Colon (tissue), 2 donors: ENCODE data around the gene OR4F15.
A peak's percentile ranks its signal among the peaks of the same experiment; 100 is the strongest.
"Not testable (repeated sequence)": the region's sequence is repeated elsewhere in the genome, so short reads cannot be mapped to it uniquely, and the experiment has no call there.

Experiments
- FAIRE-seq: peaks from 2 replicates; lab custom pipeline; 2012; peaks lifted over from hg19 to GRCh38; lab: Jason Lieb, UNC
- donor health status: control.
- donor health status: control.

Gene OR4F15, protein sequence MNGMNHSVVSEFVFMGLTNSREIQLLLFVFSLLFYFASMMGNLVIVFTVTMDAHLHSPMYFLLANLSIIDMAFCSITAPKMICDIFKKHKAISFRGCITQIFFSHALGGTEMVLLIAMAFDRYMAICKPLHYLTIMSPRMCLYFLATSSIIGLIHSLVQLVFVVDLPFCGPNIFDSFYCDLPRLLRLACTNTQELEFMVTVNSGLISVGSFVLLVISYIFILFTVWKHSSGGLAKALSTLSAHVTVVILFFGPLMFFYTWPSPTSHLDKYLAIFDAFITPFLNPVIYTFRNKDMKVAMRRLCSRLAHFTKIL

DNA sequence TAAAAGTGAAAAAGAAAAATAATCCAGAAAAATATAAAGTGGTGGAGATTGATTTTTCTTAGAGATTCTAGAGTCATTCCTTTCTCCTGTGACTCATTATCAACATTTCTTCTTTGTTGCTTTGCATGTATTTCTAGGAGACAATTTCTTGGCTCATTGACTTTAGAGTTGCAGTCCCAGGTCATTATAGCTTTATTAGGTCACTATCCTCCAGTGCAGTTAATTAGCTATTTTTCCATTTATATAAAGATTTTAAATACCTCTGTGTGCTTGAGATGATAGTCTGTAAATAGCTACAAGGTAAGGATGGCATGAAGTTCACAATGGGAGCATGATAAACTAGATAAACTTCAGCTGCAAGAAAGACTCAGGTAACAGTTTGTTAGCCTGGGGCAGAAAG is at the start of gene OR4F15:
OR4F15 (plus strand) TSS at position 301 of the 400 bp plus-strand sequence. CDS start 5,985 bp downstream, outside the sequence.
- no peak for FAIRE-seq

DNA sequence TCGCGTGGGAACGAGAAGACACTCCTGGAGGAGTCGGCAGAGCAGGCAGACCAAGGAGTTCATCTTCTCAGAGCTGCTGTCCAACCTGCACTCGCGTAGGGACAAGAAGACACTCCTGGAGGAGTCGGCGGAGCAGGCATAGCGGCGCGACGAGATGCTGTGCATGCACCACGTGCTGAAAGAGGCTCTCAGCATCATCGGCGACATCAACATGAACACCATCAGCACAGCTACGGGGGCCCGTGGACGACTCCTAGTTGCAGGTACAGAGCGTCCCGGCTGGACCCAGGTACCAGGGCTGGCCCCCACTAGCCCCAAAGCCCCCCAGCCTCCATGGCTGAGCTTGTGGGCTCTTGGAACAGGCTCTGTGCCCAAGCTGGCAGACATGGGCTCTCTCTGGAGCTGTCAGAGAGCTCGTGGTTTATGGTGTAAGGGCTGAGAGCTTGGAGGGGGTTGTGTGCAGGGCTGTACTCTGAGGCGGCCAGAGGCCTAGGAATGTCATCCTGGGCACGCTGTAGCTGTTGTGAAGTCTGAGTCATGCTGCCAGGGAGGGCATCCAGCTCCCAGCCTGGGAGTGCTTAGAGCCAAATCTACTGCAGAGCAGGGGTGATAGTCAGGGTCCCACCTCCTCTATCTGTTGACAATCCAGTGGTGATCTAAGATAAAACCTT is 47.2 kb upstream of the OR4F15 start:
- not testable (repeated sequence) for FAIRE-seq

DNA sequence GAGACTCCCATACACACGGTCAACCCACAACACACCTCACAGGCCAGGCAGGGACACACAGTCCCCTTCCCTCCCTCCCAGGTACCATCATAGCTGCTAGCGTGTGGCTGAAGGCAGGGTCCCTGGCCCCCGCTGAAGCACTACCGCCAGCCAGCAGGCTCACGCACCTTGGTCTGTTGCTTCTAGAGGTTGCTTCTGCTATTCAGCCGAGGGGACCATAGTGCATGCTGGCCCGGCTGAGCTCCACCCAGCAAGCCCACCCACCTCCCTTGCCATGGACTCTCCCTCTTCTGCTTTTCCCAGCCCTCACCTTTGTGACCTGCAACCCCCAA is 46.7 kb upstream of the OR4F15 start:
- FAIRE-seq: not testable (repeated sequence)

DNA sequence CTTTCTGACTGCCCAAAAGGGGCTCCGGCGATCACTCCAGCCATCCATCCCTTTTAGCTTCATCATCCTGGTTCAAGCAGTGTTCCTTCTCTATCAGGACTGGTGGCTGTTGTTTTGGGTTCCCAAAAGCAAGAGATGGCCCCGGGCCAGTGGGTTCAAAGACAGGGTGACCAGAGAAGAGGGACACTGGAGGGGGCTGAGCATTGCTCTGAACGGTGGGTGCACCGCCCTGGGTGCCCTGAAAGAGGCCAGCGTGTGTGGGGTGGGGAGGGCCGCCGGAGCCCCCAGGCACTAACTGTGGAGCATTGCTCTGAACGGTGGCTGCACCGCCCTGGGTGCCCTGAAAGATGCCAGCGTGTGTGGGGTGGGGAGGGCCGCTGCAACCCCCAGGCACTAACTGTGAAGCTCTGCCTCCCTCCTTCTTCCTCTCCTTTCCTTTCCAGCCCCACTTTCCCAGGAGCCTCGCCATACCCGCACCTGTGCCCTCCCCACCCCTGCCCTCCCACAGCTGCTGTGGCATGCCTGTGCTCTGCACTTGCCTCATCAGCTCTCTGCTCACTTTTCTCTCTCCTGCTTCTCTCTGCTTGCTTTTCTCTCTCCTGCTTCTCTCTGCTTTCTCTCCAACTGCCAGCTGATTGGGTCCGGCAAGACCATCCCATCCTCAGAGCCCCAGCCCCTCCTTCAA is 46.1 kb upstream of the OR4F15 start:
- no peak for FAIRE-seq

DNA sequence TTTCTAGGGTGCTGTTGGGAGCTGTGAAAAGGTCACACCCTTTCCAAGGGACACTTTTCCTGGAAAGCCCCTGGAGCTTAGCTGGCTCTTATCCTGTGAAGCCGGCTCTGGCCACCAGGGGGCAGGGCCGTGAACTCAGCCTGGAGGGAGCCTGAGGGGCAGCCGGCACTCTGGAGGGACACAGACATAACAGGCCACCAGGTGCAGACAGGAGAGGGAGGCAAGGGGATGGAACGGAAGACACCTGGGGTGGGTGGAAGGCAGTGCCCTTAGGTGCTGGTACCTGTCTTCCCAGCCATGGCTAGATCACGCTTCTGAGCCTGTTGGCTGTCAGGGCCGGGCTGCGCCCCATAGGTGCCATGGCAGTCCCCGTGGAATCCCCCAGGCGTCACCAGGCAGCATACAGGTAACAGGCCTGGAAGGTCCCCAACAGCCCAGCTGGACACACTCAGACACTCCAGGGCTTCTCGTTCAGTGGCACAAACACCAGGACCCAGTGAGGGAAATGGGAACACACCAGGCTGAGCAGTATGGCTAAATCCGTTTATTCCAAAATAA is 44.8 kb upstream of the OR4F15 start:
- FAIRE-seq: not testable (repeated sequence)

DNA sequence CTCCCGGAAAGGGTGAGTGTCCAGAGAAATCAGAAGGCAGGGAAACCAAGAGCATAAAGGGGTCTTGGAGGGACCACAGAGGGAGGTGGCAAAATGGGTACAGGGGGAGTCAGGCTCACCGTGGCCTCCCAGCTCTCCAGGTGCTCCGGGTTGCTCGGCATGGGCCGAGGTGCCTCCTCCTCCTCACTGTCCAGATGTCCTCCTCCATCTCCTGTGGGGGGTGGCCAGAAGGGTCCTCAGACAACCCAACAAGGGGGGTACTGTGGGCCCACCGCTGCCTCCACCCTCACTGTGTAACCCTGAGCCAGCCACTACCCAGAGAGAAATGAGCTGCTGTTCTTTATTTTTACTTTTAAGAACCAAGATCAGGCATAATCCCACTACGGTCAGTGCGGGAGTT is 39.1 kb upstream of the OR4F15 start:
- no peak for FAIRE-seq

DNA sequence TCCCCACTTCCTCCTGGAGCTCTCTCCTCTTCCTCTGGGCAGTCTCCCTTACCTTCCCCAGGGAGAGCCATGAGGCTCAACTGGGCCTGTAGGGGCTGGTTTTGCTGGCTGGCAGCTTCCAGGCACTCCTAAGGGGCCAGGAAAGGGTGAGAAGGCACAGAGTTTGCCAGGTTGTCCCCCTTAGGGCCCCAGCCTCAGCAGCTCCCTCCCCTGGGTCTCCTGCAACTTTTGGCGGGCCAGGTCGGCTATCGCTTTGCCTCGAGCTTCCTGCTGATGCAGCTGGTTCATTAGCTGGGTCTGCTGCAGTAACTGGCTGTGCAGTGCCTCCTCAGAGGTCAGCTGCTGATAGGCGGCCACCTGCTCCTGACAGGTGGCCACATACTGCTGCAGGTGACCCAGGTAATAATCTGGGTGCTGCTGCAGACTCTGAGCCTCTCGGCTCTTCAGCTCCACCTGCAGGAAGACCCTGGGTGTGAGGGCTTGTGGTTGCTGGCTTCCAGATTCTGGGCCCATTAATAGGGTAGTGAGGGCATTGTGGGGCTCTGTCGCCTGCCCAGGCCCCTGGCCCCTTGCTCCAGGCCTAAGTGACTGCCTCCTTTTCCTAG is 38.4 kb upstream of the OR4F15 start:
- no peak for FAIRE-seq

DNA sequence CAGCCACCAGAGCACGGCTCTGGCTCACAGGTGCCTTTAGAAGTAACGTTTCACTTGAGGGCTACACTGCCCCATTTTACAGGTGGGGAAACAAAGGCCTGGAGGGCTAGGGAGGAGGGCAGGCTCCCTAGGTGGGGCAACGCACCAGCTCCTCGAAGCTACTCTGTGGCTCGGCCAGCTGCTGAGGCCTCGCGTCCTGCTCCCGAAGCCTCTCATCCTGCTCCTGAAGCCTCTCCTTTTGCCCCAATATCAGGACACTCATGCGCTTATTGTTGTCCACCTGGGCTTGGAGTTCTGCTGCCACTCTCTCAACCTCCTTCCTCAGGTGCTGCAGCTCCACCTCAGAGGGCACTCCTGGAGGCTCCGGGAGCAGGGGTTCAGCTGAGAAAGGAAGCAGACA is 36.9 kb upstream of the OR4F15 start:
- no peak for FAIRE-seq

DNA sequence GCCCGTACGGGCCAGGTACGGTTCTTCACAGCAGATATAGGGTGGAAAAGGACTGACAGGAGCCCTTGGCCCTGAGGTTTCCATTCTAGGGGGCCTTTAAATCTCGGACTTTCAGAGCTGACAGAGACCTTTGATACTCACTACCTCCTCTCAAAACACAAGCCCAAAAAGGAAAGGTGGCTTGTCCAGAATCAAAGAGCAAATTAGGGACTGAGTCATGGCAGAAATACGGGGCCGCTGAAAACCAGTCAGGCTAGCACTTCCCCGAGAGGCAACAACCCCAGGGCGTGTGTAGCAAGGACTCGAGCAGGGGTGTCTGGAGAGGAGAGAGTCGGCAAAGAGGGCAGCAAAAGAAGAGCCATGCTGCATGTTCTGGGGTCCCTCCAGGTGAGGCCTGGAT is 33.4 kb upstream of the OR4F15 start:
- not testable (repeated sequence) for FAIRE-seq

DNA sequence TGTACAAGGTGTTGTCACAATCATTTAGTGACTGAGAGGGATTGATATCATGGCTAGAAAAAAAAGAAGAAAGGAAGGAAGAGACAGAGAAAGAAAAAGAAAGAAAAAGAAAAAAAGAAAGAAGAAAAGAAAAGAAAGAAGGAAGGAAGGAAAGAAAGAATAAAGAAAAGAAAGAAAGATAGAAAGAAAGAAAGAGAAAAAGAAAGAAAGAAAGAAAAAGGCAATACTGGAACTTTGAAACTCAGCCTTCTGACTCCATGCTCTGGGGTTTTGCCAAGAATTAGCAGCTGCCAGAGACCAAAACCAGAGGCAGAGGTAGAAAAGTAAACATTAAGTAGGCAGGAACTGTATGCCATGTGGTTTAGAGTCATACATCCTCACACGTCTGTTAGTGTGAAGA is 31.8 kb upstream of the OR4F15 start:
- not testable (repeated sequence) for FAIRE-seq

DNA sequence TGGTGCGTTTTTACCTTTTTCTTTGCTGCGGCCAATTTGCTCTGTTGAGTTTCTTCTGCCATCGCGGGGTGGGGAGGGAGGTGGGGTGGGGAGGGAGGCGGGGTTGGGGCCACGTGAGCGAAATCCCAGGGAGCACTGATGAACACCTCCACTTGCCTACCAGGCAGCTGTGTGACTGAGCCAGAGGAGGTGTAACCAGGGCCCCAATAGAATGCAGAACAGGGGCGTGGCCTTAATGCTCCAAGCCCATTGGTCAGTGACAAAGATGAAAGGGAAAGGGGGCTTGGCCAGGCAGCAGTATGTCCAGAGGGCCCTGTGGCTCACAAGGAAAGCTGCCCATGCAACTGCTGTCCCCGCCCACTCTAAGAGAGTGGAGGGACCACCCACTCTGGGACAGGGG is 30.1 kb upstream of the OR4F15 start:
- no peak for FAIRE-seq

DNA sequence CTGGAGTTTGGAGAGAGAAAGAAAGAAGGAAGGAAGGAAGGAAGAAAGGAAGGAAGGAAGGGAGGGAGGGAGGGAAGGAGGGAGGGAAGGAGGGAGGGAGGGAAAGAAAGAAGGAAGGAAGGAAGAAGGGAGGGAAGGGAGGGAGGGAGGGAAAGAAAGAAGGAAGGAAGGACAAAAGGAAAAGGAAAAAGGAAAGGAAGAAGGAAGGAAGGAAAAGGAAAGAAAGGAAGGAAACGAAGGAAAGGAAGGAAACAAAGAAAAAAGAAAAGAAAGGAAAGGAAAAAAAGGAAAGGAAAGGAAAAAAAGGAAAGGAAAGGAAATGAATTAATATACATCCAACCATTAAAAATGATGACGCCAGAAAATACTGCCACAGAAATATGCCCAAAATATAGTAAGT is 27.4 kb upstream of the OR4F15 start:
- no peak for FAIRE-seq

DNA sequence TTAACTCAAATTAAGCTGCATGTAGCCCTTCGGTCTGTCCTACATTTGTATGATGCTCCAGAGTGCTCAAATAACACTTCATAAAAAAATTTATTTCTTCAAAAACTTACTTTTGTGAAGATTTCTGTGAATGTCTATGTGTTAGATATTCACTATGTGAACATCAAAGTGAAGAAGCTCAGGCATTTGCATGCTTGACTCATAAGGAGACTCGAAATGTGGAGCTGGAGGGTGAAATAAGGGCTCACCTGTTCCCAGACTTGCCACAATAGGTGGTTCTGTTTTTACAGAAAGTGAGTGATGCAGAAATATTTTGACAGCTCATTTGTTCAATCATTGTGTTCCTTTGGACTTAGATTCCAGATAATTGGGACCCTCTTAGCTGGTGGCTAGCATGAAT is 25.6 kb upstream of the OR4F15 start:
- FAIRE-seq: not testable (repeated sequence)

DNA sequence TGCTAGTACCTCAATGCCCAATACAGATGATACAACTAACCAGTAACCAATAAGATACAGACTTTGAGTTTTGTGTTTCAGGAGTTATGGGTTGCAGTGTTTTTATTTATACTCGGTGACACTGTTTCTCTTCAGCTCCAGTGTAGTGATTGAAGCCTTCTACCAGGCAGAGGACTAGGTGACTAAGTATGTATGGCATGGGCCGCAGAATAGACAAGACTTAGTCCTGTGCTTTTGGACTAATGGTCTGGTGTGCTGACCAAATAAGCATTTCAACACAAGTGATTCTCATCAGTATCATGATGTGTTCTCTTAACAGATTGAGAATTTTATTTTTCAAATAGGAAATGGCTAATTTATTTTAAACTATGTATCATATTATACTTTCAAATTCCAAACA is 24.0 kb upstream of the OR4F15 start:
- FAIRE-seq: not testable (repeated sequence)

DNA sequence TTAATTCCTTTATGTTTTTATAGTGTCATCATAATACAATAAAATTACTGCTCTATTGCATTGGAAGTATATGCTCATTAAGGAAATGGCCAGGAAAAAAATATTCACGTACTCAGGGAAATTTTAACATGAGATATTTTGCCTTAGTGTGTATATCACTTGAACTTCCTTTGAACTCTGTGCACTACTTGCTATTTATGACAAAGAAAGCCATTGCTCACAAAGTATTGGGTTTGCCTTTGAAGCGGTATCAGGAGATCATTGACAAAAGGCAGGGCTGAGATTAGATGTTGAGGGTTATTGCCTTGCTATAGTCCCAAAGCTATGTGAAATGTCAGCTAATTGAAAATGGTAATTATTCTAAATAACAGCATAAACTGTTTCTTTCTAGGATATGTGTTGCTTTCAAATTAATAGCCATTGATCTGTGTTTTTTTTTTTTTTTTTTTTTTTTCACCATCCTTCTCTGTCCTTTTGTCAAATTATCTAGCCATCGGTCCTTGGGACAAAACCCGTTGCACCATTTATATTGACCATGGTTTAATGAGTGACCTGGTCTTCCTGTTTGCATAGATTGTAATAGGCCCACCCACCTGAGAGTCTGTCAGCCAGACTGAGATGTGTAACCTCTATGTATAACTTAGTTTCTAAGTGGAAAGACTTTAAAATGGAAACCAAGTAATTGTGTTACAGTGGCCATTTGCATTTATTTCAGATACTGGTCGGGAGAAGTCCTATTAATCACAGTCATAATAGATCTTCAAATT is 23.3 kb upstream of the OR4F15 start:
- FAIRE-seq: peak; percentile 91

DNA sequence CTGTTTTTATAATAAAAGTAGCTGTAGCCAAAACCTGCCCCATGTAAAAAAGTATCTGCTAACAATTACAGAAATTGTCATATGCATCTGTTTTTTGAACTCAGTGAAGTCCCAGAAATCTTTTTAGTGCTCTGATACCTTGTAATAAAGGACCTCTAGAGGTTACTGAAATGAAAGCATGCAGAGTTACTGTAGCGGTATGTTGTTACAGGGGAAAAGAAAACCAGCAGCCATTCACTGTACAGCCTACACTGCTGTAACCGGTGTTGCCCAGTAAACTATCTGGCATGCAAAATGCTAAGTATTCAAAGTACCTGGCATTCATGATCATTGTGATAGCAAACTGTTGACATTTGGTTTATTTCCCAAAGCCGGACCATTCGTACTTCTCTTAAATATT is 21.3 kb upstream of the OR4F15 start:
- not testable (repeated sequence) for FAIRE-seq

DNA sequence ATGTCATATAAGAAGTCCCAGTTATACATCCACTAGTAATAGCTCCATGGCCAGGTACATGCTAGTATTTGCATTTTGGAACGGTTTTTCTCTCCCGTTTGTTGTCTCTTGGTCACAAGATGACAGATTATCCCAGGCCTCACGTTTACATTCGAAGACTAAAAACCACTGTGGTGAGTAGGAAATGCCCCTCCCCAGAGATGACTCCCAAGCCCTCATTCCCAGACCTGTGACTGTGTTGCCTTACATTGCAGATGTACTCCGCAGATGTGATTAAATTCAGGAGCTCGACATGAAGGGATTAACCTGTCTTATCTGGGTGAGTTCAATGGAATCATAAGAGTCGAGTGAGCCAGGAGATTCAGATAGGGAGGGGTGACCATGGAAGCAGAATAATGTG is 18.0 kb upstream of the OR4F15 start:
- FAIRE-seq: not testable (repeated sequence)

DNA sequence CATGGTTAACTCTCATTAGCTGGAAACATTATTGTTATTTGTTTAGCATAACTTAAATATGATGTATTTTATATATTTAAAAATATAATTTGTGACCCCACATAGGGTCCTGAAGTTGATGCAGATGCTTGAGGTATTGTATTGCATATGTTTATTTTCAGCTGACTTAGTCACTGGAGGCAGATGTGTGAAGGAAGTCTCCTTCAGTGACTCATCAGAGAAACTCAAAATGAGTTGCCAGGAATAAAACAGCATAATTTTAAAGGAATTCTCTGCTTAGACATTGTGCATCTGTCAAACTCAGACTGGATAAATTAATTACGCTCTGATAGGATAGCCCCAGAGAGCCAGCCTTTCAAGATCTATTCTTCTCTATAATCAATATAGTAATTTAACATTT is 16.5 kb upstream of the OR4F15 start:
- no peak for FAIRE-seq

DNA sequence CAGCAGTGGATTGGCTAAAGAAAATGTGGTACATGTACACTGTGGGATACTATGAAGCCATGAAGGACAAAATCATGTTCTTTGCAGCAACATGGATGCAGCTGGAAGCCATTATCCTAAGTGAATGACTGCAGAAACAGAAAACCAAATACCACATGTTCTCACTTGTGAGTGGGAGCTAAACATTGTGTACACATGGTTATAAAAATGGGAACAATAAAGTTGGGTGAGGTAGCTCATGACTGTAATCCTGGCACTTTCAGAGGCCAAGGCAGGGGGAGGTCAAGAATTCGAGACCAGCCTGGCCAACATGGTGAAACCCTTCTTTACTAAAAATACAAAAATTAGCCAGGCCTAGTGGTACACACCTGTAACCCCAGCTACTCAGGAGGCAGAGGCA is 12.3 kb upstream of the OR4F15 start:
- FAIRE-seq: no peak

DNA sequence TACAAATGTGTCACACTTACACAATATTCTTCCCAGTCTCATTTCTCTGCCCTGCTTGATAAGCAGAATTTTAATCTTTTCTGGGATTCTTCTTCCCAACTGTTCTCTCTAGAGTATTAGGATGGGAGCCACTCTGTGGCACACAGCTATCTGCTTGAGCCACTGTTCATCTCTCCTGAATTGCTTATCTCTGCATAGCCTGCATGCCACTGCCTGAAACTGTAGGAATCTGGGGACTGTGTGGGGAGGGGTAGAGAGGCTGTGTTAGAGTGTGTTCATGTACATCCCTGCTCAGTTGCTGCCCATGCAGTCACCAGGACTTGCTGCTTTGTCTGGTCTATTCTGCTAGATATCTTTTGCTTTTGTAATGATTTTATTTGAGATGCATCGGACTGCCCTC is 11.0 kb upstream of the OR4F15 start:
- no peak for FAIRE-seq

DNA sequence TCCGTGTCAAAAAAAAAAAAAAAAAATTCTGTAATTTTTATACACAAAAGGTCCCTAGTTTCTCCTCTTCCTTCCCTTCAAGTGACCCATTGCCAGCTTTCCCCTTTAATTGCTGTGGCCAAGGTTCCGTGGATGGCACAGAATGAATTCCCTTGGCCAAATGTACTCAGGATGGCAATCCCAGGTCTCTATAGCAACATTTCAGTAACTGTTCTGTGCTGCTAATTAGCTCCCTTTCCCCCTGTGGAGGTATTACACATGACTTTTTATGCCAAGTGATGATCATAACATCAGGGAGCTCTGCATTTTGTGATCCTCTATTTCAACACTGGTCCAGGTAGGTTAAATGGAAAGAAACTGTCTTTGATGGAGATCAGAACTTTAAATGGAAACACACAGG is 8.8 kb upstream of the OR4F15 start, which contains the start of gene OR4F6:
OR4F6 (plus strand) TSS at position 301 of the 400 bp plus-strand sequence. CDS start 2,211 bp downstream, outside the sequence.
- no peak for FAIRE-seq

DNA sequence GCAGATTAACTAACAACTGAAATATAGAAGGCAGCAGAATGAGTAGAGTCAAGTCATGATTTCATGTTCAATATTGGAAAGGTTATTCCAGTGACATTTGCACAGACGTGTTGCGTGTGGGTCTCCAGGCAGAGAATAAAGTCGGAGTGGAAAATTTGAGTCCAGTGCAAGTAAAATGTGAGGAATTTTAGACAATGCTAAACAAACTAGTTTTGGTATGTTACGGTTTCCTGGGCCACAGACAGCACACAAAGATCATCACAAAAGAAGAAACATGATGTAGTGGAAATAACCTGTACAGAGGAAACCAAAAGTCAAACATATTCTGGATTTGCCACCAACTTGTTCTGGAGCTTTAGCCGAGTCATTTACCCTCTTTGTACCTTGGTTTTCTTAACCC is 8.3 kb upstream of the OR4F15 start:
- no peak for FAIRE-seq
